GM19099 (cell line): ENCODE results near the gene HACD1.

Experiments used
- POLR2A ChIP-seq: IDR thresholded peaks from 3 replicates; pipeline ENCODE4 v1.6.1; 2011; ENCODE audit warnings: low read depth; ENCODE audit not compliant: insufficient read length; ENCODE audit errors: extremely low read depth

HACD1 gene

GRCh38 chr10:17606547-17607040, 10.6 kb downstream of the HACD1 start:
- TF ChIP-seq POLR2A = no peak

GRCh38 chr10:17605936-17606335, 11.2 kb downstream of the HACD1 start:
- no peak for TF ChIP-seq POLR2A

DNA sequence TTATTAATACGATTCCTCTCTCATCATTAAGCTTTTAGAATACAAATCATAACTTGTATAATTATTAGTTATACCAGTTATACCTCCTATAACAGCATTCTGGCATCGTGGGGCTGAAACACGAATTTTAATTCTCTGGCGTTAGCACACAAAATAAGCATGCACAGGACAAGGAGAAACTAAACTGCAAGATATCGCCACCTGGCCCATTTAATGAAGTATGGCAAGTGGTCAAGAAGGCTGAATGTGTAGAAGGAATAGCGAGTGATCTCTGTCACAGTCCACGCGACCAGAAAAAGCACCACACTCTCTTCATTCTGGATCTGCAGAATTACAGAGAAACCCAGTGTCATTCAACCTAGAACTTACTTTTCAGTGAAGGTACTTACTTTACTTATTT, 18.1 kb downstream of the HACD1 start:
- no peak for TF ChIP-seq POLR2A

GRCh38 chr10:17597386-17597785, 19.8 kb downstream of the HACD1 start:
- TF ChIP-seq POLR2A = no peak

- no peak for TF ChIP-seq POLR2A
Measured at GRCh38 chr10:17590969-17591645, 26.1 kb downstream of the HACD1 start.

GRCh38 chr10:17588420-17588819, 28.8 kb downstream of the HACD1 start:
- no peak for TF ChIP-seq POLR2A

- TF ChIP-seq POLR2A = no peak
Measured at GRCh38 chr10:17586821-17587234, 30.3 kb downstream of the HACD1 start.

- TF ChIP-seq POLR2A = no peak
Measured at GRCh38 chr10:17585016-17585415, 32.2 kb downstream of the HACD1 start.

DNA sequence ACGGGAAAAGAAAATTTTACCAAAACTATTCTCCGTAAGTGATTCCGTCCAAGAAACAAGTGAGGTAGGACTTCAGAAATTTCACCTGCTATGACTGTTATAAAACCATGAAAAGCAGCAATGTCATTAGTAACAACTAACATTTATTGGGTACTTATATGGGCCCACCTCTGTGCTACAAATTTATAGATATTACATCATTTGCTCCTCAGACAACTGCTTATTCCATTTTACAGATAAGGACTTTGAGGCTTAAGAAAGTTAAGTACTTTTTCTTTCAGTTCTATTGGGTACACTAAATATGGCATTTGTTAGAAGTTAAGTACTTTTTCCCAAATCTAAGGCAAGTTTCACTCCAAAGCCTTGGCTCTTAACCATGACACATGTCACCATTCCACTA, 36.3 kb downstream of the HACD1 start:
- TF ChIP-seq POLR2A = no peak

GRCh38 chr10:17578603-17579002, 38.6 kb downstream of the HACD1 start:
- TF ChIP-seq POLR2A = no peak

GRCh38 chr10:17576768-17577167, 40.4 kb downstream of the HACD1 start:
- no peak for TF ChIP-seq POLR2A

- TF ChIP-seq POLR2A = no peak
Measured at GRCh38 chr10:17564911-17565310, 52.3 kb downstream of the HACD1 start.

- no peak for TF ChIP-seq POLR2A
Measured at GRCh38 chr10:17563452-17563851, 53.7 kb downstream of the HACD1 start.

- TF ChIP-seq POLR2A = no peak
Measured at GRCh38 chr10:17562614-17563013, 54.6 kb downstream of the HACD1 start.

DNA sequence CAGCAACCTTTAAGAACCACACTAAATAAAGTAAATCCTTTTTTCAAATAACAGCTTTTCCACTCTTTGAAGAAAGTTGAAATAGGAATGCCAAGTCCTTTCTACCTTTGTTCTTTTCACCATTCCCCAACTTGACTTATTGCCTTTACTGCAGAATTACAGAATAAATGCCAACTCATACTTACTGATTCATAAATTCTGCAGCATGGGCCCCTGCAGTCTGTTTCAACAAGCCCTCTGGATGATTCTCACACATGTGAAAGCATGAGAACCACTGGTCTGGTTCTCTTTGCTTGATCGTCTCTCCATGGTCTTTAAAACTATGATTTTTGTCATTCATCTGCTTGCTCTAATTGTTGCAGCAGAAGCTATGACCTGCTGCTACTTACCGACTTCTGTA, 56.1 kb downstream of the HACD1 start:
- no peak for TF ChIP-seq POLR2A

- no peak for TF ChIP-seq POLR2A
Measured at GRCh38 chr10:17557459-17557858, 59.7 kb downstream of the HACD1 start.

DNA sequence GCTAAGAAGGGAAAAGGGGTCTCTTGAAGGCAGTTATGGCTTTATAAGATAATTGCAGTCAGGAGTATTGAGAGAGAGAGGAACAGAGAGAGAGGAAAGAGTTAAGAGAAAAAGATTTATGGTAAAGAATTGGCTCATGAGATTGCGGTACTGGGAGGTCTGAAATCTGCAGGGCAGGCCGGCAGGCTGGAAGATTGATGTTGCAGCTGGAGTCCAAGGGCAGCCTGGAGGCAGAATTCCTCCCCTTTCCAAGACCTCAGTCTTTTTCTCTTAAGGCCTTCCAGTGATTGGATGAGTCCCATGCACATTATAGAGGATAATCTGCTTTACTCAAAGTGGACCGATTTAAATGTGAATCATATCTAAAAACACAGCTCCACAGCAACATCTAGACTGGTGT, 68.4 kb downstream of the HACD1 start:
- no peak for TF ChIP-seq POLR2A
